ENCODE measurements around the gene IP6K2. TPM values are rescaled to one million over a fixed set of nuclear protein-coding genes. Genes with fewer than 3 reads are reported as not detected.

Gene IP6K2
- total RNA-seq, 1 donor from 2014 or later = 94.1 TPM

GRCh38 chr3:48688737-48689075 lies 28.3 kb downstream of the IP6K2 start:
- intact Hi-C loops (cut with micrococcal nuclease) = loop anchor here (5.0 to 10.0 kb wide), 2 partner anchors 181 to 414 kb away; no protein-coding TSS in a partner anchor
- H3K9me3 Mint-ChIP-seq = no peaks in the 10 kb centered on the region
- no peak for DNase-seq
- TF ChIP-seq, protein P1, sequence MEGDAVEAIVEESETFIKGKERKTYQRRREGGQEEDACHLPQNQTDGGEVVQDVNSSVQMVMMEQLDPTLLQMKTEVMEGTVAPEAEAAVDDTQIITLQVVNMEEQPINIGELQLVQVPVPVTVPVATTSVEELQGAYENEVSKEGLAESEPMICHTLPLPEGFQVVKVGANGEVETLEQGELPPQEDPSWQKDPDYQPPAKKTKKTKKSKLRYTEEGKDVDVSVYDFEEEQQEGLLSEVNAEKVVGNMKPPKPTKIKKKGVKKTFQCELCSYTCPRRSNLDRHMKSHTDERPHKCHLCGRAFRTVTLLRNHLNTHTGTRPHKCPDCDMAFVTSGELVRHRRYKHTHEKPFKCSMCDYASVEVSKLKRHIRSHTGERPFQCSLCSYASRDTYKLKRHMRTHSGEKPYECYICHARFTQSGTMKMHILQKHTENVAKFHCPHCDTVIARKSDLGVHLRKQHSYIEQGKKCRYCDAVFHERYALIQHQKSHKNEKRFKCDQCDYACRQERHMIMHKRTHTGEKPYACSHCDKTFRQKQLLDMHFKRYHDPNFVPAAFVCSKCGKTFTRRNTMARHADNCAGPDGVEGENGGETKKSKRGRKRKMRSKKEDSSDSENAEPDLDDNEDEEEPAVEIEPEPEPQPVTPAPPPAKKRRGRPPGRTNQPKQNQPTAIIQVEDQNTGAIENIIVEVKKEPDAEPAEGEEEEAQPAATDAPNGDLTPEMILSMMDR (IDR thresholded peaks at IDR 0.05) = no peak
- H3K4me3 Mint-ChIP-seq = no peak overlapping the region
- POLR2A ChIA-PET = no interaction called here
- no peaks in the 10 kb centered on the region for H3K27me3 Mint-ChIP-seq
- no peak for ATAC-seq (ENCODE audit: low read depth)
- CTCF ChIA-PET = interaction anchor here (0.7 kb wide), 1 partner anchor 288 kb away, joined by 3 read pairs; no protein-coding TSS in a partner anchor
- H3K36me3 Mint-ChIP-seq (ENCODE audit: low read depth) = peaks cover 66% of the 10 kb centered on the region
- no peak overlapping the region for H3K27ac Mint-ChIP-seq
- peaks cover 22% of the 10 kb centered on the region for H3K4me1 Mint-ChIP-seq

- ChIA-PET POLR2A (interaction anchor here (0.9 kb wide), 1 partner anchor 29 kb away, joined by 3 read pairs; the partner anchor contains the start of gene IP6K2), CTCF (interaction anchor here (0.7 to 1.1 kb wide), 2 partner anchors 10 to 288 kb away, joined by 3 read pairs; no protein-coding TSS in a partner anchor)
- Mint-ChIP-seq H3K27me3 (no peaks in the 10 kb centered on the region), H3K36me3 (ENCODE audit: low read depth) (peaks cover 61% of the 10 kb centered on the region), H3K27ac (no peak overlapping the region), H3K4me3 (no peak overlapping the region), H3K9me3 (no peaks in the 10 kb centered on the region), H3K4me1 (peaks cover 23% of the 10 kb centered on the region)
- TF ChIP-seq, protein P1 (IDR thresholded peaks at IDR 0.05) = no peak
- DNase-seq (no peak), ATAC-seq (ENCODE audit: low read depth) (no peak)
- intact Hi-C loops (cut with micrococcal nuclease) = loop anchor here (5.0 to 10.0 kb wide), 2 partner anchors 181 to 413 kb away; no protein-coding TSS in a partner anchor
These were observed 28.8 kb downstream of the IP6K2 start for GRCh38 chr3:48688032-48688736.

DNA sequence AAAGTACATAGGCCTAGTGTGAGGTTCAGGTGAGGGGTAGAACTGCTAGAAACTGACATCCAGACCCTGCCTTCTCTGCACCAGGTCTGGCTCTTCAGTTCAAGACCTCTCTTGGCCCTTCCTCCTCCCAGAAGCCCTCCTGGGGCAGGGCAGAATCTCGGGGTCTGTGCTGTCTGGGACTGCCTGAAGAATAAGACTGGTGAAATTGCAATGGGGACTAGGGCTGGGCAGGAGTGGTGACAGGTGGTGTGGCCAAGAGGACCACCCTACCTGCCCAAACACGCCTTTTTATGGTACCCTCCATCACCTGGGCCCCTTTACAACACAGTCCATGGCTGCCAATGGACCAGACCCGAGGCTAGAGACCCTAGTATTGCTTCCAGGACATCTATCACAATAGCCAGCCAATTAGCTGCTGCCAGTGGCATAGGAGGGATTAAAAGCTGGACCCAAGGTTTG lies 29.8 kb downstream of the IP6K2 start:
- TF ChIP-seq, protein P1 (IDR thresholded peaks at IDR 0.05) = no peak
- Mint-ChIP-seq H3K4me1 (peaks cover 26% of the 10 kb centered on the region), H3K9me3 (no peaks in the 10 kb centered on the region), H3K27me3 (no peaks in the 10 kb centered on the region), H3K36me3 (ENCODE audit: low read depth) (peaks cover 55% of the 10 kb centered on the region), H3K4me3 (no peak overlapping the region), H3K27ac (peak overlapping the region; percentile 30)
- POLR2A ChIA-PET = interaction anchor here (0.9 kb wide), 1 partner anchor 30 kb away, joined by 3 read pairs; the partner anchor contains the start of gene IP6K2
- DNase-seq = no peak
- ATAC-seq (ENCODE audit: low read depth) = no peak
- CTCF ChIA-PET = interaction anchor here (1.0 to 1.1 kb wide), 2 partner anchors 11 to 286 kb away, joined by 3 to 5 read pairs; no protein-coding TSS in a partner anchor
- intact Hi-C loops (cut with micrococcal nuclease) = loop anchor here (5.0 to 10.0 kb wide), 2 partner anchors 180 to 412 kb away; no protein-coding TSS in a partner anchor

GRCh38 chr3:48686538-48687219 lies 30.3 kb downstream of the IP6K2 start:
- CTCF ChIA-PET = interaction anchor here (1.0 to 1.5 kb wide), 5 partner anchors 12 to 286 kb away, joined by 3 to 6 read pairs (median 3); no protein-coding TSS in a partner anchor
- intact Hi-C loops (cut with micrococcal nuclease) = loop anchor here (1.0 to 10.0 kb wide), 4 partner anchors 51 to 412 kb away; partner anchors contain the start of gene SLC26A6
- no peaks in the 10 kb centered on the region for H3K27me3 Mint-ChIP-seq
- peak overlapping the region; percentile 90 for H3K4me3 Mint-ChIP-seq
- H3K27ac Mint-ChIP-seq = peak overlapping the region; percentile 30
- H3K36me3 Mint-ChIP-seq (ENCODE audit: low read depth) = peaks cover 55% of the 10 kb centered on the region
- ATAC-seq (ENCODE audit: low read depth) (no peak), DNase-seq (no peak)
- peaks cover 28% of the 10 kb centered on the region for H3K4me1 Mint-ChIP-seq
- TF ChIP-seq, protein P1 (IDR thresholded peaks at IDR 0.05) = no peak
- POLR2A ChIA-PET = interaction anchor here (0.6 to 1.3 kb wide), 2 partner anchors 21 to 31 kb away, joined by 3 to 5 read pairs; no protein-coding TSS in a partner anchor
- no peaks in the 10 kb centered on the region for H3K9me3 Mint-ChIP-seq

Measured in activated B cell treated with CpG ODN at 0.5 μM for 24 hours (primary cell).